ENCODE results near the gene TMEM59L. TPM values are rescaled to one million over a fixed set of nuclear protein-coding genes. Genes with fewer than 3 reads are reported as not detected.

TMEM59L gene
- total and polyA plus RNA-seq, 9 of the 15 experiments (the other 6 are each of a cell fraction or from before 2014, with no cell fraction given), result 0.37 TPM; not detected in 8

GRCh38 chr19:18636969-18637629 is 24.4 kb downstream of the TMEM59L start, which contains the start of gene KLHL26 (continued):
- no peak for TF ChIP-seq KDM1A (IDR thresholded peaks at IDR 0.05)
- no peak for TF ChIP-seq WHSC1 (IDR thresholded peaks at IDR 0.05; ENCODE audit: low read length)
- no peak for TF ChIP-seq ZNF3 (CRISPR knock-in tag; IDR thresholded peaks at IDR 0.05)
- TF ChIP-seq HDGF (IDR thresholded peaks at IDR 0.05), result no peak
- no peak for TF ChIP-seq ZHX1 (conservative IDR thresholded peaks at IDR 0.05; ENCODE audit: low read length)
- peak; percentile 82 to 84 for TF ChIP-seq NRF1 (conservative IDR thresholded peaks at IDR 0.05 in 1 of 2, IDR thresholded peaks at IDR 0.05 in 1 of 2)
- TF ChIP-seq RB1 (IDR thresholded peaks at IDR 0.05; ENCODE audit: low read depth), result peak; percentile 68; the same call in 1 of the 2 replicates
- TF ChIP-seq E2F5 (CRISPR knock-in tag; IDR thresholded peaks at IDR 0.05), result no peak
- TF ChIP-seq PTTG1 (tag; IDR thresholded peaks at IDR 0.05; ENCODE audit: low read depth), result no peak
- TF ChIP-seq KHSRP (IDR thresholded peaks at IDR 0.05), result no peak
- peak; percentile 18; the same call in 1 of the 2 replicates for TF ChIP-seq NFIC (IDR thresholded peaks at IDR 0.05)
- TF ChIP-seq STAG1 (CRISPR knock-in tag; IDR thresholded peaks at IDR 0.05; ENCODE audit: borderline replicate concordance), result no peak
- TF ChIP-seq ZNF311 (CRISPR knock-in tag; IDR thresholded peaks at IDR 0.05), result no peak
- peak; percentile 92 for TF ChIP-seq SIN3B (IDR thresholded peaks at IDR 0.05; ENCODE audit: low read depth)
- no peak for TF ChIP-seq TARDBP (IDR thresholded peaks at IDR 0.05)
- no peak for TF ChIP-seq LCOR (CRISPR knock-in tag; IDR thresholded peaks at IDR 0.05)
- peak; percentile 43 for TF ChIP-seq SAP30 (IDR thresholded peaks at IDR 0.05; ENCODE audit: borderline replicate concordance, insufficient read depth, low read depth, low read length, poor library complexity, severe bottlenecking)
- peak; percentile 92 for TF ChIP-seq TAF1 (IDR thresholded peaks at IDR 0.05; ENCODE audit: control insufficient read depth, extremely low read depth, insufficient read depth, low read length, severe bottlenecking)
- TF ChIP-seq ARHGAP35 (IDR thresholded peaks at IDR 0.05; ENCODE audit: partially characterized antibody), result no peak
- TF ChIP-seq ETS2 (tag; IDR thresholded peaks at IDR 0.05; ENCODE audit: borderline replicate concordance, poor library complexity, severe bottlenecking), result no peak
- TF ChIP-seq DLX4 (CRISPR knock-in tag; IDR thresholded peaks at IDR 0.05), result no peak
- 0 out of 2 replicates have a peak, but pooled peaks have one; percentile 27 for TF ChIP-seq NR3C1 (CRISPR knock-in tag; IDR thresholded peaks at IDR 0.05)
- TF ChIP-seq IRF9 (tag; IDR thresholded peaks at IDR 0.05), result no peak
- no peak for TF ChIP-seq NR2C1 (IDR thresholded peaks at IDR 0.05)
- TF ChIP-seq NR2C1 (tag; IDR thresholded peaks at IDR 0.05), result no peak
- TF ChIP-seq CREM (IDR thresholded peaks at IDR 0.05; ENCODE audit: low read depth), result peak; percentile 96
- TF ChIP-seq SAFB2 (IDR thresholded peaks at IDR 0.05; ENCODE audit: borderline replicate concordance, low read depth, low read length, severe bottlenecking), result no peak
